HEK293T (cell line): ENCODE results near the gene UBE2E2.

ENCODE experiments used
- ARNT ChIP-seq: fragments of 450-650 bp; IDR thresholded peaks from 2 replicates; pipeline ENCODE4 v1.6.1; 2017; ENCODE audit warnings: mild to moderate bottlenecking
- FOXA1 ChIP-seq: fragments of 450-650 bp; IDR thresholded peaks from 2 replicates; pipeline ENCODE4 v1.6.1; 2016; ENCODE audit warnings: mild to moderate bottlenecking
- HDGF ChIP-seq: fragments of 450-650 bp; IDR thresholded peaks from 2 replicates; pipeline ENCODE4 v1.6.1; 2017; ENCODE audit warnings: antibody characterized with exemption, borderline replicate concordance
- SP1 ChIP-seq: fragments of 450-650 bp; IDR thresholded peaks from 2 replicates; pipeline ENCODE4 v1.6.1; 2017
- SUZ12 ChIP-seq: fragments of 450-650 bp; IDR thresholded peaks from 2 replicates; pipeline ENCODE4 v1.6.1; 2016; ENCODE audit warnings: mild to moderate bottlenecking
- ZNF384 ChIP-seq: fragments of 450-650 bp; IDR thresholded peaks from 2 replicates; pipeline ENCODE4 v1.6.1; 2016

DNA sequence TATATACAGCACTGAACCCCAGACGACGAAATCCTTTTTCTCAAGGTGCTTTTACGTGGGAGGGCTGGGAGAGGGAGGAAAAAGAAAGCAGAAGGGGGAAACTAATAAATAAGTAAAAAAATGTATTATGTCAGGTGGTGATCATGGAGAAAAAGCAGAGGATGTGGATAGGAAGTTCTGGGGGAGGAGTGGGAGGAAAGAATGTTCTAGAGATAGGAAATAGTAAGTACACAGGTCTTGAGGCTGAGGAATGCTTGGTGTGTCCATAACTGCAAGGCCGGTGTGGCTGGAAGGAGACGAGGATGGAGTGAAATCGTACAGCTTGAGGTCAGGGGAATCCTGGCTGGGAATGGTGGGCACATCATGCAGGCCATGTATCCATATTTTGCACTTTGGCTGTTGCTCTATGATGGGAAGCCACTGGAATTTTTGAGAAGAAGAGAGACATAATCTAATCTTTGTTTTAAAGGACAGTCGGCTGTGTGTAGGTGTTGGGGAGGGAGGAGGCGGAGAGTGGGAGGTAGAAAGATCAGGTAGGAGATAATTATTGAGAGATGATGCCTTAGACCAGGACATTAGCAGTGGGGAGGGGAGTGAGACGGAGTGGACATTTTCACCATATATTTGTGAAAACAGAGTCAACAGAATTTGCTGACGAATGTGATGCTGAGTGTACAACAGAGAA, 1.8 kb upstream of the UBE2E2 start:
- TF ChIP-seq ZNF384 (no peak), SP1 (no peak), FOXA1 (no peak), SUZ12 (no peak), HDGF (no peak), ARNT (no peak)
